ENCODE data around the gene CTBP2. TPM values are rescaled to one million over a fixed set of nuclear protein-coding genes. Genes with fewer than 3 reads are reported as not detected.

Gene CTBP2
- total and polyA plus RNA-seq, 10 of the 15 experiments (the other 5 are each of a cell fraction or from before 2014, with no cell fraction given): 0.02 to 0.72 (median 0.06) TPM; not detected in 2

DNA sequence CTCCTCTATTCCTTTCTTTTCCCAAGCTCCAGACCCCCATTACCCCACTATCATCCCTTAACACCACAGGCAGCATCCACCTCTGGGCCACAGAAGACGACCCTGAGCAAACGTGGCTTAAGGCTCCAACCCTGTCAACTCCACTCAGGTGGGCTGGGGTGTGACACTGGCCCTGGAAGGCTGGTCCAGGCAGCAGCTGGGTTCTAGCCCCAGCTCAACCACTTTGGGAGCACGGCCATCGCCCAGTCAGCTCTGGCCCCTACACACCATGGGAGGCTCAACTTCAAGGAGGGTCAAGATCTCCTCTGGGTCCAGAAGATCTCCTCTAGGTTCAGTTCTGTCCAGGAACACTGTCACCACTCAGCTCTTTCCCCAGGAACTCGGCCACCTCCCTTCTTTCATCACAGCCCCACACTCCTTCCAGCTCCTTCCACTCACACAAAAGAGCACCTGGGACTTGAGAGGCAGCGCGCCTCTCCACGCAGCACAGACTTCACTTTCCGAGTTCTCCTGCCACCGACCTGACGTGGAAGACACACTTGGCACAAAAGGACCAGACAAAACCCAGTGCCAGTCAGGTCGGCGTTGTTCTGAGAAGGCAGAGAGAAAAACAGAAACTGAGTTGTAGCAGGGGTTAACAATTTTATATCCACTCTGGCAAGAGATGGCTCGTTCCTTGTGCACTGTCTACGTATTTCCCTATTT, 84.1 kb downstream of the CTBP2 start:
- Histone ChIP-seq H3K9ac (ENCODE audit: control insufficient read depth, insufficient read depth, low read length) (no peak overlapping the region), H3K4me2 (ENCODE audit: control insufficient read depth, insufficient read depth) (no peak overlapping the region), H3K4me1 (ENCODE audit: control insufficient read depth, insufficient read depth, low read length) (no peaks in the 10 kb centered on the region), H3K27me3 (replicated peaks in 1 of 2; ENCODE audit: control insufficient read depth in 2 of 2, insufficient read depth in 2 of 2, low read length in 1 of 2) (peaks cover 3 to 4% of the 10 kb centered on the region in 2 experiments; a peak in 3 of 4 replicates), H2AFZ (ENCODE audit: control insufficient read depth, low read depth, low read length) (no peak overlapping the region), H3K79me2 (ENCODE audit: control insufficient read depth, insufficient read depth, low read length) (no peaks in the 10 kb centered on the region), H3K36me3 (ENCODE audit: control insufficient read depth in 2 of 2, insufficient read depth in 2 of 2, low read length in 1 of 2) (no peaks in the 10 kb centered on the region), H3K4me3 (no peak overlapping the region), H3K27ac (ENCODE audit: control insufficient read depth, insufficient read depth) (no peak overlapping the region), H4K20me1 (ENCODE audit: control insufficient read depth, insufficient read depth) (no peaks in the 10 kb centered on the region), H3K9me3 (replicated peaks; ENCODE audit: control insufficient read depth, insufficient read depth, low read length) (no peaks in the 10 kb centered on the region; the same call in 2 of the 3 replicates)
- ChIA-PET POLR2A (no interaction called here), RAD21 (ENCODE audit: unreplicated experiment) (no interaction called here), CTCF (no interaction called here), SMC1A (ENCODE audit: uncharacterized antibody, unreplicated experiment) (no interaction called here)
- no peak for FAIRE-seq
- no peak for ATAC-seq
- TF ChIP-seq IRF4 (IDR thresholded peaks at IDR 0.05; ENCODE audit: low read depth, low read length): no peak
- TF ChIP-seq EED (IDR thresholded peaks at IDR 0.05; ENCODE audit: low read depth): no peak
- no peak for TF ChIP-seq SUZ12 (IDR thresholded peaks at IDR 0.05; ENCODE audit: unreplicated experiment)
- intact Hi-C loops (cut with micrococcal nuclease; ENCODE audit: unreplicated experiment): no loop called here
- DNase-seq (ENCODE audit: low read depth, low spot score): no peak
- in situ Hi-C loops (cut with MboI): no loop called here
- BruUV-seq (replicated peaks): no TSS peak
- WGBS (ENCODE audit: insufficient coverage, insufficient replicate concordance, low lambda C conversion rate, missing lambda C conversion rate): 59% methylated on average over 15 of the region's 15 CpGs

DNA sequence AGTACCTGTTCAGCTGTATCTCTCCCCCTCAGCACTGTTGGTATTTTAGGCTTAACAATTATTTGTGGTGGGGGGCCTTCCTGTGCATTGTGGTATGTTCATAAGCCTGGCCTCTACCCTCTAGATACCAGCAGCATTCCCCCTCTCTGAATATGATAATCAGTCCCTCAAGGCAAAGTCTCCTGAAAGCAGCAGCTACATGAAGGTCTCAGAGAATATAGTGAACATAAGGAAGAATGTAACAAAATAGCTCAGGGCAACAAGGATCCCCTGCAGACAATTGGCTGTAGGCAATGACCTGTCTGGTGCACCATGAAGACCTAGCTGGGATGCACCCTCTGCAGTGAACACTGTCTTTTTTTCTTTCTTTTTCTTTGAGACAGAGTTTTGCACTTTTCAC, 86.4 kb downstream of the CTBP2 start:
- POLR2A ChIA-PET: no interaction called here
- Histone ChIP-seq H4K20me1 (ENCODE audit: control insufficient read depth, insufficient read depth) (no peaks in the 10 kb centered on the region), H3K9ac (ENCODE audit: control insufficient read depth, insufficient read depth, low read length) (no peak overlapping the region), H3K4me3 (no peak overlapping the region), H3K4me1 (ENCODE audit: control insufficient read depth, insufficient read depth, low read length) (no peaks in the 10 kb centered on the region), H3K27ac (ENCODE audit: control insufficient read depth, insufficient read depth) (no peak overlapping the region), H3K4me2 (ENCODE audit: control insufficient read depth, insufficient read depth) (no peak overlapping the region), H2AFZ (ENCODE audit: control insufficient read depth, low read depth, low read length) (no peak overlapping the region), H3K9me3 (replicated peaks; ENCODE audit: control insufficient read depth, insufficient read depth, low read length) (no peaks in the 10 kb centered on the region; the same call in 2 of the 3 replicates), H3K79me2 (ENCODE audit: control insufficient read depth, insufficient read depth, low read length) (no peaks in the 10 kb centered on the region), H3K36me3 (ENCODE audit: control insufficient read depth in 2 of 2, insufficient read depth in 2 of 2, low read length in 1 of 2) (no peaks in the 10 kb centered on the region), H3K27me3 (replicated peaks in 1 of 2; ENCODE audit: control insufficient read depth in 2 of 2, insufficient read depth in 2 of 2, low read length in 1 of 2) (peaks cover 3 to 4% of the 10 kb centered on the region in 2 experiments; a peak in 3 of 4 replicates)
- no TSS peak for BruUV-seq (replicated peaks)
- TF ChIP-seq JUNB (IDR thresholded peaks at IDR 0.05): no peak
- TF ChIP-seq WRNIP1 (IDR thresholded peaks at IDR 0.05; ENCODE audit: borderline replicate concordance, low read depth, low read length): no peak
- TF ChIP-seq, protein P1, sequence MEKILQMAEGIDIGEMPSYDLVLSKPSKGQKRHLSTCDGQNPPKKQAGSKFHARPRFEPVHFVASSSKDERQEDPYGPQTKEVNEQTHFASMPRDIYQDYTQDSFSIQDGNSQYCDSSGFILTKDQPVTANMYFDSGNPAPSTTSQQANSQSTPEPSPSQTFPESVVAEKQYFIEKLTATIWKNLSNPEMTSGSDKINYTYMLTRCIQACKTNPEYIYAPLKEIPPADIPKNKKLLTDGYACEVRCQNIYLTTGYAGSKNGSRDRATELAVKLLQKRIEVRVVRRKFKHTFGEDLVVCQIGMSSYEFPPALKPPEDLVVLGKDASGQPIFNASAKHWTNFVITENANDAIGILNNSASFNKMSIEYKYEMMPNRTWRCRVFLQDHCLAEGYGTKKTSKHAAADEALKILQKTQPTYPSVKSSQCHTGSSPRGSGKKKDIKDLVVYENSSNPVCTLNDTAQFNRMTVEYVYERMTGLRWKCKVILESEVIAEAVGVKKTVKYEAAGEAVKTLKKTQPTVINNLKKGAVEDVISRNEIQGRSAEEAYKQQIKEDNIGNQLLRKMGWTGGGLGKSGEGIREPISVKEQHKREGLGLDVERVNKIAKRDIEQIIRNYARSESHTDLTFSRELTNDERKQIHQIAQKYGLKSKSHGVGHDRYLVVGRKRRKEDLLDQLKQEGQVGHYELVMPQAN (conservative IDR thresholded peaks at IDR 0.05): no peak
- TF ChIP-seq CBFB (IDR thresholded peaks at IDR 0.05; ENCODE audit: low read depth): no peak
- TF ChIP-seq MXI1 (IDR thresholded peaks at IDR 0.05; ENCODE audit: low read depth, low read length): no peak
- TF ChIP-seq CHD1 (IDR thresholded peaks at IDR 0.05; ENCODE audit: low read depth, low read length): no peak
- TF ChIP-seq SMARCA5 (IDR thresholded peaks at IDR 0.05): no peak
- TF ChIP-seq, protein P2, sequence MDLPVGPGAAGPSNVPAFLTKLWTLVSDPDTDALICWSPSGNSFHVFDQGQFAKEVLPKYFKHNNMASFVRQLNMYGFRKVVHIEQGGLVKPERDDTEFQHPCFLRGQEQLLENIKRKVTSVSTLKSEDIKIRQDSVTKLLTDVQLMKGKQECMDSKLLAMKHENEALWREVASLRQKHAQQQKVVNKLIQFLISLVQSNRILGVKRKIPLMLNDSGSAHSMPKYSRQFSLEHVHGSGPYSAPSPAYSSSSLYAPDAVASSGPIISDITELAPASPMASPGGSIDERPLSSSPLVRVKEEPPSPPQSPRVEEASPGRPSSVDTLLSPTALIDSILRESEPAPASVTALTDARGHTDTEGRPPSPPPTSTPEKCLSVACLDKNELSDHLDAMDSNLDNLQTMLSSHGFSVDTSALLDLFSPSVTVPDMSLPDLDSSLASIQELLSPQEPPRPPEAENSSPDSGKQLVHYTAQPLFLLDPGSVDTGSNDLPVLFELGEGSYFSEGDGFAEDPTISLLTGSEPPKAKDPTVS (IDR thresholded peaks at IDR 0.05; ENCODE audit: low read depth, low read length): no peak
- RAD21 ChIA-PET (ENCODE audit: unreplicated experiment): no interaction called here
- in situ Hi-C loops (cut with MboI): no loop called here
- DNase-seq (ENCODE audit: low read depth, low spot score) (no peak), FAIRE-seq (no peak), ATAC-seq (no peak)
- SMC1A ChIA-PET (ENCODE audit: uncharacterized antibody, unreplicated experiment): no interaction called here
- CTCF ChIA-PET: interaction anchor here (0.9 kb wide), 1 partner anchor 26 kb away, joined by 3 read pairs; no protein-coding TSS in a partner anchor
- intact Hi-C loops (cut with micrococcal nuclease; ENCODE audit: unreplicated experiment): no loop called here

Measured in GM12878 (cell line).